ENCODE measurements around the gene SACM1L.
A peak's percentile ranks its signal among the peaks of the same experiment; 100 is the strongest.

The SACM1L gene

GRCh38 chr3:45688882-45689786, at the start of gene SACM1L:
Gene SACM1L, plus strand, starts transcription at chr3:45689396. Its CDS starts 70 bp downstream, at chr3:45689466.
- no peak for TF ChIP-seq CTCF (IDR thresholded peaks at IDR 0.05; ENCODE audit: low read depth, low read length, missing control alignments)
- peak; percentile 96 for DNase-seq (ENCODE audit: low read depth)
- in situ Hi-C loops (cut with HindIII; ENCODE audit: low sequenced_read_pairs), result no loop called here
- H3K4me3 ChIP-seq (ENCODE audit: low read depth, low read length), result peak within 1 kb of the TSS; percentile 65

- H3K4me3 ChIP-seq (ENCODE audit: low read depth, low read length), result no peak overlapping the region
- in situ Hi-C loops (cut with HindIII; ENCODE audit: low sequenced_read_pairs), result no loop called here
- no peak for DNase-seq (ENCODE audit: low read depth)
- TF ChIP-seq CTCF (IDR thresholded peaks at IDR 0.05; ENCODE audit: low read depth, low read length, missing control alignments), result no peak
Measured at GRCh38 chr3:45640091-45640507, 49.1 kb upstream of the SACM1L start.

GRCh38 chr3:45640724-45641361, 48.4 kb upstream of the SACM1L start:
- TF ChIP-seq CTCF (IDR thresholded peaks at IDR 0.05; ENCODE audit: low read depth, low read length, missing control alignments), result no peak
- no peak overlapping the region for H3K4me3 ChIP-seq (ENCODE audit: low read depth, low read length)
- DNase-seq (ENCODE audit: low read depth), result no peak
- in situ Hi-C loops (cut with HindIII; ENCODE audit: low sequenced_read_pairs), result no loop called here

GRCh38 chr3:45641756-45642155, 47.4 kb upstream of the SACM1L start:
- no peak for TF ChIP-seq CTCF (IDR thresholded peaks at IDR 0.05; ENCODE audit: low read depth, low read length, missing control alignments)
- no peak for DNase-seq (ENCODE audit: low read depth)
- in situ Hi-C loops (cut with HindIII; ENCODE audit: low sequenced_read_pairs), result no loop called here
- no peak overlapping the region for H3K4me3 ChIP-seq (ENCODE audit: low read depth, low read length)

GRCh38 chr3:45642731-45643152, 46.5 kb upstream of the SACM1L start:
- in situ Hi-C loops (cut with HindIII; ENCODE audit: low sequenced_read_pairs), result no loop called here
- no peak for TF ChIP-seq CTCF (IDR thresholded peaks at IDR 0.05; ENCODE audit: low read depth, low read length, missing control alignments)
- H3K4me3 ChIP-seq (ENCODE audit: low read depth, low read length), result no peak overlapping the region
- peak; percentile 70 for DNase-seq (ENCODE audit: low read depth)

- in situ Hi-C loops (cut with HindIII; ENCODE audit: low sequenced_read_pairs), result no loop called here
- H3K4me3 ChIP-seq (ENCODE audit: low read depth, low read length), result no peak overlapping the region
- TF ChIP-seq CTCF (IDR thresholded peaks at IDR 0.05; ENCODE audit: low read depth, low read length, missing control alignments), result no peak
- no peak for DNase-seq (ENCODE audit: low read depth)
Measured at GRCh38 chr3:45644063-45644790, 45.0 kb upstream of the SACM1L start.
